Lower leg skin (tissue), 4 donors: ENCODE measurements around the gene UPP2. TPM values are rescaled to one million over a fixed set of nuclear protein-coding genes. Genes with fewer than 3 reads are reported as not detected.

Experiments
- DNase-seq, 2 donors: peaks; one replicate each; pipeline ENCODE4 v3.0.0-alpha.2; 2019; ENCODE audit warnings: low spot score in 2 of 2
- H3K4me3 ChIP-seq: fragments of 200-600 bp; sonication (generic); 2 replicates; pipeline ENCODE4 v1.5.1; 2017; ENCODE audit warnings: mild to moderate bottlenecking, low read depth; ENCODE audit not compliant: poor library complexity, severe bottlenecking
- CTCF ChIP-seq, 3 donors: fragments of 450-650 bp; IDR thresholded peaks; one replicate each; pipeline ENCODE4 v1.5.1; 2016; ENCODE audit warnings: antibody characterized with exemption in 3 of 3, mild to moderate bottlenecking in 3 of 3, moderate library complexity in 2 of 3
- POLR2A ChIP-seq, 2 donors: fragments of 450-650 bp; IDR thresholded peaks; one replicate each; pipeline ENCODE4 v1.6.1; 2016 to 2017; ENCODE audit warnings: antibody characterized with exemption in 2 of 2, mild to moderate bottlenecking in 1 of 2, moderate library complexity in 1 of 2
- WGBS, 2 donors: methylation state at CpG; one replicate each; pipeline ENCODE4 v1.1.5; 2018; 5-methylcytosine and 5-hydroxymethylcytosine counted together
- intact Hi-C: fragments of 100-400 bp; cut with DNase I; formaldehyde crosslinking; loops from one replicate; pipeline ENCODE4 v1.15.0; 2023; ENCODE audit warnings: low total_unique reads
- total RNA-seq, 4 donors: library from RNA; depleted of rRNA; stranded (reverse); fragments of >200 nt; gene quantifications; one replicate each; pipeline ENCODE4 v1.1.0, GENCODE V29; 2016

UPP2 gene
- total RNA-seq, 4 donors from 2014 or later: not detected

- 63 to 65% methylated on average over 4 of the region's 4 CpGs for WGBS, 2 donors
- H3K4me3 ChIP-seq: no peak overlapping the region
- DNase-seq: no peak
- no peak for TF ChIP-seq POLR2A (IDR thresholded peaks at IDR 0.05)
- TF ChIP-seq CTCF (IDR thresholded peaks at IDR 0.05): no peak
- intact Hi-C loops: no loop called here
These were observed 12.1 kb downstream of the UPP2 start for GRCh38 chr2:158113741-158114295.

- intact Hi-C loops: no loop called here
- H3K4me3 ChIP-seq: no peak overlapping the region
- 70 to 92% methylated on average over 2 of the region's 2 CpGs for WGBS, 2 donors
- DNase-seq: no peak
- no peak for TF ChIP-seq CTCF (IDR thresholded peaks at IDR 0.05)
- no peak for TF ChIP-seq POLR2A (IDR thresholded peaks at IDR 0.05)
These were observed 12.8 kb downstream of the UPP2 start for GRCh38 chr2:158114516-158114915.

GRCh38 chr2:158115202-158115767 is 13.6 kb downstream of the UPP2 start:
- intact Hi-C loops: no loop called here

GRCh38 chr2:158116936-158117335 is 15.3 kb downstream of the UPP2 start:
- no peak overlapping the region for H3K4me3 ChIP-seq
- no peak for DNase-seq
- no peak for TF ChIP-seq CTCF (IDR thresholded peaks at IDR 0.05)
- TF ChIP-seq POLR2A (IDR thresholded peaks at IDR 0.05): no peak
- WGBS, 2 donors: 88 to 95% methylated on average over 3 of the region's 3 CpGs
- intact Hi-C loops: no loop called here

More at GRCh38 chr2:158115202-158115767, 13.6 kb downstream of the UPP2 start:
- TF ChIP-seq CTCF (IDR thresholded peaks at IDR 0.05) (no peak), POLR2A (IDR thresholded peaks at IDR 0.05) (no peak)
- no peak for DNase-seq
- WGBS, 2 donors: 47 to 57% methylated on average over 6 of the region's 6 CpGs
- H3K4me3 ChIP-seq: no peak overlapping the region

- 91 to 95% methylated on average over 1 of the region's 1 CpG for WGBS, 2 donors
- no peak for DNase-seq
- TF ChIP-seq POLR2A (IDR thresholded peaks at IDR 0.05) (no peak), CTCF (IDR thresholded peaks at IDR 0.05) (no peak)
These were observed 18.4 kb downstream of the UPP2 start for GRCh38 chr2:158120102-158120501.

More at GRCh38 chr2:158120102-158120501, 18.4 kb downstream of the UPP2 start:
- H3K4me3 ChIP-seq: no peak overlapping the region
- intact Hi-C loops: no loop called here
